Activated T-cell treated with anti-CD3 and anti-CD28 coated beads, Interleukin-2, amount 50 U/mL, for 4 hours (primary cell): ENCODE measurements around the gene PRTN3. TPM values are rescaled to one million over a fixed set of nuclear protein-coding genes. Genes with fewer than 3 reads are reported as not detected.
"Not testable (repeated sequence)": the region's sequence is repeated elsewhere in the genome, so short reads cannot be mapped to it uniquely, and the experiment has no call there.

Experiments used
- ATAC-seq, 2 donors: fragments of 200-7000 bp; cut with Tn5 transposase; one replicate each; pipeline ENCODE4 v1.10.0; 2021
- DNase-seq: peaks from one replicate; pipeline ENCODE4 v3.0.0-alpha.2; 2020
- H3K27me3 Mint-ChIP-seq: one replicate; pipeline ENCODE4 v1.8.0; 2021; ENCODE audit warnings: low read depth, mixed read lengths
- H3K36me3 Mint-ChIP-seq: one replicate; pipeline ENCODE4 v1.8.0; 2022; ENCODE audit warnings: mixed read lengths; ENCODE audit not compliant: insufficient read depth
- H3K4me1 Mint-ChIP-seq: one replicate; pipeline ENCODE4 v1.8.0; 2021; ENCODE audit warnings: low read depth, mixed read lengths
- H3K4me3 Mint-ChIP-seq: one replicate; pipeline ENCODE4 v1.8.0; 2021; ENCODE audit warnings: mild to moderate bottlenecking, moderate library complexity, mixed read lengths
- H3K9me3 Mint-ChIP-seq: one replicate; pipeline ENCODE4 v1.8.0; 2021; ENCODE audit warnings: mixed read lengths
- total RNA-seq, 3 donors: library from RNA; stranded (reverse); gene quantifications; one replicate each; pipeline ENCODE4 v1.2.1, GENCODE V29; 2021

Gene PRTN3
- total RNA-seq, 3 donors from 2014 or later = not detected

DNA sequence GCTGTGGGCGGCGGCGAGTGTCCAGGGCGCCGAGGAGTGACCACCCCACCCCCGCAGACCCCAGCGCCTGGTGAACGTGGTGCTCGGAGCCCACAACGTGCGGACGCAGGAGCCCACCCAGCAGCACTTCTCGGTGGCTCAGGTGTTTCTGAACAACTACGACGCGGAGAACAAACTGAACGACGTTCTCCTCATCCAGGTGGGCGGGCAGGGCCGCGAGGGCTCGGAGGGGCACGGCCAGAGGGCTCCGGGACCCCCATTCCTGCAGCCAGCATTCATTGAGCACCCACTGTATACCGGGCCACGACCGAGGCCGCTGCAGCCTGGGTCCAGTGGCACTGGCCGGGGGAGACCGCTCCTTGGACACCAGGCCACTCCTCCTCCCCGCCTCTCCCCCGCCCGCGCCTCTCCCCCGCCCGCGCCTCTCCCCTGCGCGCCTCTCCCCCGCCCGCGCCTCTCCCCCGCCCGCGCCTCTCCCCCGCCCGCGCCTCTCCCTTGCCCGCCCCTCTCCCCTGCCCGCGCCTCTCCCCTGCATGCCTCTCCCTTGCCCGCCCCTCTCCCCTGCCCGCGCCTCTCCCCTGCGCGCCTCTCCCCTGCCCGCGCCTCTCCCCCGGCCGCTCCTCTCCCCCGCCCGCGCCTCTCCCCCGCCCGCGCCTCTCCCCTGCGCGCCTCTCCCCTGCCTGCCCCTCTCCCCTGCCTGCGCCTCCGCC is 3.2 kb downstream of the PRTN3 start:
- Mint-ChIP-seq H3K27me3 (peaks cover 44% of the 10 kb centered on the region), H3K9me3 (no peaks in the 10 kb centered on the region), H3K36me3 (no peaks in the 10 kb centered on the region), H3K4me1 (peaks cover 3% of the 10 kb centered on the region), H3K4me3 (no peak overlapping the region)
- ATAC-seq (no peak), DNase-seq (no peak)

DNA sequence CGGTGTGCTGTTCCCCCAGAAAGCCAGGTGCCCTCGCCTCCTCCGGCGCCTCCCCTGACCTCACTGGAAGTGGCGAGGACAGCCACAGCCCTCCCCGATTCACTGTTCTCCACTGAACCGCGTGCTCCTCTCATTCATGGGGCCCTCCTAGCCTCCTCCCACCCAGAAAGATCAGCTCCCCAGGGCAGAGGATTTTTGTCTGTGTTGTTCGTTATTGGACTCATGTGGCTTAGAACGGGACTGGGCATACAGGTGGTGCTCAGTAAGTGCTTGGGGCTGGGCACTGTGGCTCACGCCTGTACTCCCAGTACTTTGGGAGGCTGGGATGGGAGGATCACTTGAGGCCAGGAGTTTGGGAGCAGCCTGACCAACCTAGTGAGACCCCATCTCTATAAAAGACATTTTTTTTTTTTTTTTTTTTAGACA is 3.8 kb downstream of the PRTN3 start:
- peaks cover 50% of the 10 kb centered on the region for H3K27me3 Mint-ChIP-seq
- no peaks in the 10 kb centered on the region for H3K9me3 Mint-ChIP-seq
- H3K4me1 Mint-ChIP-seq = peaks cover 3% of the 10 kb centered on the region
- ATAC-seq (peak in 1 of 2 donors; percentile 38), DNase-seq (no peak)
- no peak overlapping the region for H3K4me3 Mint-ChIP-seq
- no peaks in the 10 kb centered on the region for H3K36me3 Mint-ChIP-seq

DNA sequence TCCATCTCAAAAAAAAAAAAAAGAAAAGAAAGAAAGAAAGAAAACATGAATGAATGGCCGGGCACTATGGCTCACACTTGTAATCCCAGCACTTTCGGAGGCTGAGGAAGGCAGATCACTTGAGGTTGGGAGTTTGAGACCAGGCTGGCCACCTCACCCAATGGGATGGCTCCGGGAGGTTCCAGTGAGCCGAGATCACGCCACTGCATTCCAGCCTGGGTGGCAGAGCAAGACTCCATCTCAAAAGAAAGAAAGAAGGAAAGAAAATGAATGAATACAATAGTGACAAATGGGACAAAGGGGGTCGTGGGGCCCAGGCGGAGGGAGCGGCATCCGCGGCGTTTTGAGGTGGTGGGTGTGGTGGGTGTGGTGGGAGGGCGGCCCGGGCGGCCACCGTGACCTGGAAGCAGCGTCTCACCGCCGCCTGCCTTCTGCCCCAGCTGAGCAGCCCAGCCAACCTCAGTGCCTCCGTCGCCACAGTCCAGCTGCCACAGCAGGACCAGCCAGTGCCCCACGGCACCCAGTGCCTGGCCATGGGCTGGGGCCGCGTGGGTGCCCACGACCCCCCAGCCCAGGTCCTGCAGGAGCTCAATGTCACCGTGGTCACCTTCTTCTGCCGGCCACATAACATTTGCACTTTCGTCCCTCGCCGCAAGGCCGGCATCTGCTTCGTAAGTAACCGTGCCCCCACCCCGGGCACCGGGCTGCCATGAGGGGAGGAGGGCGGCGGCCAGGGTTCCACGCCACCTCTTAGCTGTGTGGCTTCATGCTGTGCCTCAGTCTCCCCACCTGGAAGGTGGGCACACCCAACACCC is 5.1 kb downstream of the PRTN3 start:
- Mint-ChIP-seq H3K36me3 (no peaks in the 10 kb centered on the region), H3K4me1 (peaks cover 3% of the 10 kb centered on the region), H3K4me3 (no peak overlapping the region), H3K27me3 (peaks cover 59% of the 10 kb centered on the region), H3K9me3 (no peaks in the 10 kb centered on the region)
- ATAC-seq = no peak
- no peak for DNase-seq

DNA sequence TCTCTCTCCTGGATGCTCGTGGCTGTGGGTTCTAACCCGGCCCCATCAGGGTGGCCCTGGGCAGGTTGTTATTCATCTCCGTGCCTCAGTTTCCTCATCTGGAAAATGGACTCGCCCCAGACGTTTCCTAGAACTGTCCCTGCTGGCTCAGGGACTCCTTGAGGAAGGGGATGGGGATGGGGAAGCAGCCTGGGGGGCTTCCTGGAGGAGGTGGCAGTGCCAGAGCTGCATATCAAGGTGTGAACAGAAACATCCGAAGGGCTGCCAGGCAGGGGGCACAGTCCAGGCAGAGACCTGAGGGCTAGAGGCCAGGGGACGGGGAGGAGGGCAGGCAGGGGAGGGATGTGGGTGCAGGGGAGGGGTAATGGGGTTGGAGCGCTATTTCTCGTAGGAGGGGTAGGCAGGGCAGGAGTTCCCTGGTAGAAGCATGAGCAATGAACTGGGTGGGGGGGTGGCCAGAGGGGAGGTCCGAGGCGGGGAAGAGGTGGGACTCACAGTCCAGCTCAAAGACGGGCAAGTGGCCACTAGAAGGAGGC is 7.7 kb downstream of the PRTN3 start:
- Mint-ChIP-seq H3K4me1 (peaks cover 3% of the 10 kb centered on the region), H3K27me3 (peaks cover 53% of the 10 kb centered on the region)
- ATAC-seq = no peak

DNA sequence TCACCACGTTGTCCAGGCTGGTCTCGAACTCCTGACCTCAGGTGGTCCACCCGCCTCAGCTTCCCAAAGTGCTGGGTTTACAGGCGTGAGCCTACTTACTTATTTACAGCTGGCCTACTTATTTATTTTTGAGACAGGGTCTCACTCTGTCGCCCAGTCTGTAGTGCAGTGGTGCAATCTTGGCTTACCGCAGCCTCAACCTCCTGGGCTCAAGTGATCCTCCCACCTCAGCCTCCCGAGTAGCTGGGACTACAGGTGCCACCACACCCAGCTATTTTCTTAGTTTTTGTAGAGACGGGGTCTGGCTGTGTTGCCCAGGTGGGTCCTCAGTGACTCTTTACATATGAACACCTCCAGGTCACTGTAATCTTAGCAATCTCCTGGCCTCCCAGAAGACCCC is 8.4 kb downstream of the PRTN3 start:
- not testable (repeated sequence) for DNase-seq, H3K36me3 Mint-ChIP-seq, H3K9me3 Mint-ChIP-seq, H3K4me3 Mint-ChIP-seq, ATAC-seq, H3K4me1 Mint-ChIP-seq
- peaks cover 53% of the 10 kb centered on the region for H3K27me3 Mint-ChIP-seq

More for the DNA sequence above, 7.7 kb downstream of the PRTN3 start:
- DNase-seq = no peak
- no peaks in the 10 kb centered on the region for H3K9me3 Mint-ChIP-seq
- H3K36me3 Mint-ChIP-seq = no peaks in the 10 kb centered on the region
- no peak overlapping the region for H3K4me3 Mint-ChIP-seq

DNA sequence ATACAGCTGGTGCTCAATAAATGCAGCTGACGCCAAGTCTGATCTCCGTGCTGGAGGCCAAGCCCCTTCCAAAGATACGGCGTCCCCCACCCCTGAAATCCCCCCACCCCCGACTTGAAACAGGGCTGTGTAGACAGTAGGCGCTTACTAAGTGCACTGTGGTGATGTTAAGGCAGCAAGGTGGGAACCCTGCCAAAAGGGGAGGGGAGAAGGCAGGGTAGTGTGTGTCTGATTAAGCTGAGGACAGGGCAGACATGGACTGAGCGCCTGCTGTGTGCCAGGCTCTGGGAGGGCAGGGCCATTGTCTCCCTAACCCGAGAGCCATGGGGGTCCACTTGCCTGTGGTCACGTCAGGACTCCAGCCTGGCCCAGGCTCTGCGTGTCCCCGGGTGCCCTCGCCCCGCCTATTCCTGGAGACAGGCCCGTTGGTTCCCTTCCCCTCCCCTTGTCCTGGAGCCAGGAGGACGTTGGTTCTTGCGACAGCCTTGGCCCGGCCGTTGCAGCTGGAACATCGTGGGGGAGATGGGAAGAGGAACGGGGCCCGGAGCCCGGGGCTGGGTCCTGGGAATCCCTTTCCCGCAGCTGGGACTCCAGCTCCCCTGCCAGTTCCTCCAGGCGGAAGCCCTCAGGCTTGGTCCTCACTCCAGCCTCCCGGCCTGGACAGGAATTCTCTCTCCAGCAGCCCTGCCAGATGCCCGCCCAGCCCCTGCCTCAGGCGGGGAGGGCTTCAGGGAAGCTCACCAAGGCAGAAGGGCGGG is 9.6 kb downstream of the PRTN3 start:
- no peak overlapping the region for H3K4me3 Mint-ChIP-seq
- DNase-seq (no peak), ATAC-seq (no peak)
- H3K27me3 Mint-ChIP-seq = peaks cover 46% of the 10 kb centered on the region
- H3K9me3 Mint-ChIP-seq = no peaks in the 10 kb centered on the region
- H3K4me1 Mint-ChIP-seq = no peaks in the 10 kb centered on the region
- H3K36me3 Mint-ChIP-seq = no peaks in the 10 kb centered on the region

DNA sequence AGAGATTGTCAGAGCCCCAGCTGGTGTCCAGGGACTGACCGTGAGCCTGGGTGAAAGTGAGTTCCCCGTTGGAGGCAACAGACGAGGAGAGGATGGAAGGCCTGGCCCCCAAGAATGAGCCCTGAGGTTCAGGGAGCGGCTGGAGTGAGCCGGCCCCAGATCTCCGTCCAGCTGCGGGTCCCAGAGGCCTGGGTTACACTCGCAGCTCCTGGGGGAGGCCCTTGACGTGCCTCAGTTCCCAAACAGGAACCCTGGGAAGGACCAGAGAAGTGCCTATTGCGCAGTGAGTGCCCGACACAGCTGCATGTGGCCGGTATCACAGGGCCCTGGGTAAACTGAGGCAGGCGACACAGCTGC is 10.2 kb downstream of the PRTN3 start:
- Mint-ChIP-seq H3K9me3 (no peaks in the 10 kb centered on the region), H3K4me3 (no peak overlapping the region), H3K4me1 (no peaks in the 10 kb centered on the region), H3K36me3 (no peaks in the 10 kb centered on the region), H3K27me3 (peaks cover 42% of the 10 kb centered on the region)
- DNase-seq = no peak
- ATAC-seq = no peak

DNA sequence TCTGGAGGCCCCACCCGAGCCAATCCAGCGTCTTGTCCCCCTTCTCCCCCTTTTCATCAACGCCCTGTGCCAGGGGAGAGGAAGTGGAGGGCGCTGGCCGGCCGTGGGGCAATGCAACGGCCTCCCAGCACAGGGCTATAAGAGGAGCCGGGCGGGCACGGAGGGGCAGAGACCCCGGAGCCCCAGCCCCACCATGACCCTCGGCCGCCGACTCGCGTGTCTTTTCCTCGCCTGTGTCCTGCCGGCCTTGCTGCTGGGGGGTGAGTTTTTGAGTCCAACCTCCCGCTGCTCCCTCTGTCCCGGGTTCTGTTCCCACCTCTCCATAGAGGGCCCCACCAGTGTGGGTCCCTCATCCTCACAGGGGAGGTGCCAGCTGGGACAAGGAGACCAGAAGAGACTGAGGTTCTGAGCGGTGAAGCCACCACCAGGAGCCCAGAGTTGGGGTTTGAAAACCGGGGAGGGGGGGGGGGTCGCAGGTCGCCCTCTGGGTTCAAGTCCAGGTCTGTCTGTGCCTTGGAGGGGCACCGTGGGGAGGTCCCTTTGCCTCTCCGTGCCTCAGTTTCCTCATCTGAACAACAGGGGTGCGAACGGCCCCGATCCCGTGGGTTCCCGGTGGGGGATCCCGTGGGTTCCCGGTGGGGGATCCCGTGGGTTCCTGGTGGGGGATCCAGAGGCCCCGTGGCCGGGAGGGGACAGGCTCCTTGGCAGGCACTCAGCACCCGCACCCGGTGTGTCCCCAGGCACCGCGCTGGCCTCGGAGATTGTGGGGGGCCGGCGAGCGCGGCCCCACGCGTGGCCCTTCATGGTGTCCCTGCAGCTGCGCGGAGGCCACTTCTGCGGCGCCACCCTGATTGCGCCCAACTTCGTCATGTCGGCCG is 11.6 kb downstream of the PRTN3 start, which contains the start of gene ELANE:
TSS of gene ELANE (plus strand) at position 168 of the 878 bp plus-strand sequence. CDS start at position 194, 26 bp downstream.
- H3K36me3 Mint-ChIP-seq = no peaks in the 10 kb centered on the region
- no peaks in the 10 kb centered on the region for H3K4me1 Mint-ChIP-seq
- DNase-seq (no peak), ATAC-seq (no peak)
- no peak within 1 kb of the TSS for H3K4me3 Mint-ChIP-seq
- no peaks in the 10 kb centered on the region for H3K9me3 Mint-ChIP-seq
- H3K27me3 Mint-ChIP-seq = peaks cover 35% of the 10 kb centered on the region

DNA sequence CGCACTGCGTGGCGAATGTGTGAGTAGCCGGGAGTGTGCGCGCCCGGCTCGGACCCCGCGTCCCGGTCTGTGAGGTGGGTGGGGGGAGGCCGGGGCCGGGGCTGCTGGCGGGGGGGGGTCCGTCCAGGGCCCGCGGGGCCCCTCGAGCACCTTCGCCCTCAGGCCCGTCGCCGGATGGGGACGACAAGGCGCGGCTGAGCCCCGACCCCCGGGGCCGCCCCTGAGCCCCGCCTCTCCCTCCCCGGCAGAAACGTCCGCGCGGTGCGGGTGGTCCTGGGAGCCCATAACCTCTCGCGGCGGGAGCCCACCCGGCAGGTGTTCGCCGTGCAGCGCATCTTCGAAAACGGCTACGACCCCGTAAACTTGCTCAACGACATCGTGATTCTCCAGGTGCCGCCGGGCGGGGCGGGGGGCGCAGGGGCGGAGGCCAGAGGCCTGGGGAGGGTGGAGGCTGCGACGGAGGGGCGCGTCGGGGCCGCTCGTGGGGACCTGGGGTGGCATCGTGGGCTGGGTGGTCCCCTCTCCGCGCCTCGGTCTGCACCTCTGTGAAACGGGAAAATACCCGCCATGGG is 12.3 kb downstream of the PRTN3 start:
- no peak for ATAC-seq
- no peak for DNase-seq
- Mint-ChIP-seq H3K4me3 (no peak overlapping the region), H3K9me3 (no peaks in the 10 kb centered on the region), H3K4me1 (no peaks in the 10 kb centered on the region), H3K36me3 (no peaks in the 10 kb centered on the region), H3K27me3 (peaks cover 31% of the 10 kb centered on the region)

DNA sequence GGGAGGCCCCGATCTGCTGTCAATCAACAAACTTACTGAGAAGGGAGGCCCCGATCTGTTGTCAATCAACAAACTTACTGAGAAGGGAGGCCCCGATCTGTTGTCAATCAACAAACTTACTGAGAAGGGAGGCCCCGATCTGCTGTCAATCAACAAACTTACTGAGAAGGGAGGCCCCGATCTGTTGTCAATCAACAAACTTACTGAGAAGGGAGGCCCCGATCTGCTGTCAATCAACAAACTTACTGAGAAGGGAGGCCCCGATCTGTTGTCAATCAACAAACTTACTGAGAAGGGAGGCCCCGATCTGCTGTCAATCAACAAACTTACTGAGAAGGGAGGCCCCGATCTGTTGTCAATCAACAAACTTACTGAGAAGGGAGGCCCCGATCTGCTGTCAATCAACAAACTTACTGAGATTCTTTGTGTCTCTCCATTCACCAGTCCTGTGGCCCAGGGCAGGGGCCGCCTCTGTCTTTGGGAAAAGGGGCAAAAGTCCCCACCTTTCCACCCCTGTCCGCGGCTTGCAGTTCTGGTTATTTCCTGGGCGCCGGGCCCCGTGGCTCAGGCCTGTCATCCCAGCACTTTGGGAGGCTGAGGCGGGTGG is 12.9 kb downstream of the PRTN3 start:
- DNase-seq, H3K36me3 Mint-ChIP-seq, ATAC-seq, H3K4me3 Mint-ChIP-seq, H3K9me3 Mint-ChIP-seq, H3K4me1 Mint-ChIP-seq: not testable (repeated sequence)
- H3K27me3 Mint-ChIP-seq = peaks cover 30% of the 10 kb centered on the region

DNA sequence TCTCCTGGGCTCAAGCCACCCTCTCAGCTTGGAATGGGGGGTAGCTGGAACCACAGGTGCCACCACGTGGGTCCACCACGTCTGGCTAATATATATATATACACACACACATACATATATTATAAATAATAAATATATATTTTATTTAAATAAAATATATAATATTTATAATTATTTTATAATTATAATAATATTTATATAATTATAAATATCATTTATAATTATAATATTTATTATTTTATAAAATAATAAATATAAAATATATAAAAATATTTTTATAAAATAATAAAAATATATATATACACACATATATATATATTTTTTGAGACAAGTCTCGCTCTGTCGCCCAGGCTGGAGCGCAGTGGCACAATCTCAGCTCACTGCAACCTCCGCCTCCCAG is 13.8 kb downstream of the PRTN3 start:
- Mint-ChIP-seq H3K4me3 (no peak overlapping the region), H3K9me3 (no peaks in the 10 kb centered on the region), H3K27me3 (peaks cover 21% of the 10 kb centered on the region), H3K4me1 (no peaks in the 10 kb centered on the region), H3K36me3 (no peaks in the 10 kb centered on the region)
- no peak for ATAC-seq
- no peak for DNase-seq

DNA sequence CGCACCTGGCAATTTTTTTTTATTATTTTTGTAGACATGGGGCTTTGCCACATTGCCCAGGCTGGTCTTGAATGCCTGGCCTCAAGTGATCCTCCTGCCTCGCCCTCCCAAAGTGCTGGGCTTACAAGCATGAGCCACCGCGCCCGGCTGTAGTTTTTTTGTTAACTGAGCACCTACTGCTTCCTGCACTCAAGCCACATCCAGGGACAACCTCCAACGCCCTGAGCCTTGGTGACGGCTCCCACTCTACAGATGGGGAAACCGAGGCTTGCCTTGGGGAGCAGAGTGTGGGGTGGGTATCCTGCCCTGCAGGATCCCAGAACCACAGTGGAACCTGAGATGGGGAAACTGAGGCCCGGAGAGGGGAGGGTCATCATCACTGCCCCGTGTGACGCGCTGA is 14.3 kb downstream of the PRTN3 start:
- Mint-ChIP-seq H3K27me3 (peaks cover 22% of the 10 kb centered on the region), H3K4me1 (no peaks in the 10 kb centered on the region), H3K9me3 (no peaks in the 10 kb centered on the region), H3K36me3 (no peaks in the 10 kb centered on the region), H3K4me3 (no peak overlapping the region)
- no peak for ATAC-seq
- no peak for DNase-seq

DNA sequence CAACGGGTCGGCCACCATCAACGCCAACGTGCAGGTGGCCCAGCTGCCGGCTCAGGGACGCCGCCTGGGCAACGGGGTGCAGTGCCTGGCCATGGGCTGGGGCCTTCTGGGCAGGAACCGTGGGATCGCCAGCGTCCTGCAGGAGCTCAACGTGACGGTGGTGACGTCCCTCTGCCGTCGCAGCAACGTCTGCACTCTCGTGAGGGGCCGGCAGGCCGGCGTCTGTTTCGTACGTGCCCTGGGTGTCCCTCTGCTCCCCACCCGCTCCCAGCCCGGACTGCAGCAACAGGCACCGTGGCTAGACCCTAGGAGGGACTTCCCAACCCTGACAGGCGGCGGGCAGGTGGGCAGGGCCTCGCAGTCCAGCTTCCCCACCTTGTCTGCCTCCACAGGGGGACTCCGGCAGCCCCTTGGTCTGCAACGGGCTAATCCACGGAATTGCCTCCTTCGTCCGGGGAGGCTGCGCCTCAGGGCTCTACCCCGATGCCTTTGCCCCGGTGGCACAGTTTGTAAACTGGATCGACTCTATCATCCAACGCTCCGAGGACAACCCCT is 14.8 kb downstream of the PRTN3 start:
- Mint-ChIP-seq H3K4me1 (no peaks in the 10 kb centered on the region), H3K36me3 (no peaks in the 10 kb centered on the region), H3K9me3 (no peaks in the 10 kb centered on the region), H3K4me3 (no peak overlapping the region), H3K27me3 (peaks cover 20% of the 10 kb centered on the region)
- DNase-seq (no peak), ATAC-seq (no peak)
